ENCODE results near the gene NDUFA5.
A peak's percentile ranks its signal among the peaks of the same experiment; 100 is the strongest.

NDUFA5 gene

DNA sequence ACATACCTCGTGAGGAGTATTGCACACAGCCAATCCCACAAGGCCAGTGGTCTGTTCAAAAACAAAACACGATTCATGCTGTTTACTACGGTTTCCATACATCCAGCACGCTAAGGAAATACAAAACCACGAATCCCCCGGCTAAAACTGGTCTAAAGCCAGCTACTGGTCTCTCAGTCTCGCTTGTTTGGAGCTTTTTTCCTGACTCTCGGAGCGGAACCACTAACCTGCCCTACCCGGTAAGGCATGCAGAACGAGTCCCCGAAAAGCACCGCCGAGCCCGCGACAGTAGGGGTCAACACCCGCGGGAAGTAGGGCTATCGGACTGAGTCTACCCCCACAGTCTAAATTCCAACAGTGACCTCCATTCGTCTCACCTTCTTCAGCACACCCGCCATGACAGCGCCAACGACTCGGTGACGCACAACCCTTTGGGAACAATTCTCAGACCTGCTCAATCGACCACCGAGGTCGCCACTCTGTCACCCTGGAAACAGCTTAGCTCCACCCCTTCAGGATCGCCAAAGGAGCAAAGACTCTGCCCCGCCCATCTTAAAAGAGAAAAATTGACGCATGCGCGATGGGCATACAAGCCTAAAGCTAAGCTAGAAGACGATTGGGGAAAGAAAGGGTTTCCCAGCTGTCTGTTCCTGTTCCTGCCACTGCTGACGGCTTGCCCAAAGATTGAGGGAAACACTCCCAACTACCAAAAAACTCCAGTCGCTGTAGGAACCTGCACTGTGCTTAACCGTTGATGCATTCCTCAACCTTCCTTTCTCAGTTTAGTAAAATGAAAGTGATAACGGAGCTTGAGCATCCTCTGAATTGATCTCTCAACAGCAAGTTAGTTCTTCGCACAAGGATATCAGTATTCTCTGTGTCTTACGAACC lies at the start of gene NDUFA5:
NDUFA5 (minus strand) TSS at position 421 of the 891 bp plus-strand sequence; CDS start at position 398, 23 bp downstream.
- DNase-seq (ENCODE audit: low spot score) = peak; percentile 100

DNA sequence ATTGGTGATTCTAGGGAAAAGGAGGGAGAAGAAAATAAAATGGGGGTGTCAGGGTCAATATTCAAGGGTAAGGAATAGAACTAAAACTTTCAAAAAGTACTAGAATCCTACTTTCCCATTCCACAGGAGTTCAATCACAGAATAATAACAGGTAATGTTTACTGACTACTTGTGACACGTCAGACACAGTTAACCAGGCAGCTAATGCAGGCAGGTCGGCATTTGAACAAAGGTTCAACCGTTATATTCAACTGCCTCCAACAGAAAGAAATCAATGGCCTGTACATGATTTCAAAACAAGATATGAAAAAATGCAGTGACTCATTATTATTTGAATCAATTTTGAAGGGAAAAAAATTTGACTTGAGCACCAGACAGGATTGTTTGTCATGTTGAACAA lies 47.1 kb upstream of the NDUFA5 start:
- DNase-seq (ENCODE audit: low spot score) = no peak

- DNase-seq (ENCODE audit: low spot score) = no peak
These were observed 45.0 kb upstream of the NDUFA5 start for GRCh38 chr7:123602648-123603047.

DNA sequence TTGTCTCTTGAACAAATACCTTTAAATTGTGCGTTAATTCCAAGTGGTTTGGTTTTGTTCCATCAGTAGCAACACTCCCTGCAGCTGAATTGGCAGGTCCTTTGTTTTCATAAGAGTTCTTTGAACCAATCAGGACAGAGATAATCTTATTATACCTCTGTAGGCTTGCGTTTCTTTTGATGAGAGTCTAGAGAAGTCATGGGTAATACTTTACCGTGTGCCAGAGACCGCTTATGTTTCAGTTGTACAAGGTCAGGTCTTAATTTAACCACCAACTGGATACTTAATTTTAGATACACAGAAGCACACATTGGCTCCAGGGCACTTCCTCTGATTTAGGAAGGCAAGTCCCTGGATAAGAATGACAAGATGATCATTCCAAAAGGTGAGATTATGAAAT lies 43.9 kb upstream of the NDUFA5 start, which contains the start of gene ASB15:
ASB15 (plus strand) TSS at position 292 of the 400 bp plus-strand sequence. CDS start 12,682 bp downstream, outside the sequence.
- no peak for DNase-seq (ENCODE audit: low spot score)

GRCh38 chr7:123600876-123601275 lies 43.3 kb upstream of the NDUFA5 start:
- no peak for DNase-seq (ENCODE audit: low spot score)

- DNase-seq (ENCODE audit: low spot score) = no peak
These were observed 42.1 kb upstream of the NDUFA5 start for GRCh38 chr7:123599766-123600165.

GRCh38 chr7:123598657-123599056 lies 41.0 kb upstream of the NDUFA5 start:
- DNase-seq (ENCODE audit: low spot score) = no peak

- DNase-seq (ENCODE audit: low spot score) = no peak
These were observed 37.2 kb upstream of the NDUFA5 start for GRCh38 chr7:123594813-123595241.

DNA sequence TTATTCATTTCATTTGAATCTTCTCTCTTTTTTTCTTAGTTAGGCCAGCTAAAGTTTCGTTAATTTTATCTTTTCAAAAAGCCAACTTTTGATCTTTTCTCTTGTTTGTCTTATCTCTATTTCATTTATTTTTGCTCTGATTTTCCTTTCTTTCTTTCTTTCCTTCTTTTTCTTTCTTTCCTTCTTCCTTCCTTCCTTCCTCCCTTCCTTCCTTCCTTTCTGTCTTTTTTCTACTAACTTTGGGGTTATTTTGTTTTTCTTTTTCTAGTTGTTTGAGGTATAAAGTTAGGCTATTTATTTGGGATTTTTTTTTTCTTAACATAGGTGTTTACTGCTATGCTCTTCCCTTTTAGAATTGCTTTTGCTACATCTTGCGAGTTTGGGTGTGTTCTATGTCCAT lies 30.8 kb upstream of the NDUFA5 start:
- no peak for DNase-seq (ENCODE audit: low spot score)

DNA sequence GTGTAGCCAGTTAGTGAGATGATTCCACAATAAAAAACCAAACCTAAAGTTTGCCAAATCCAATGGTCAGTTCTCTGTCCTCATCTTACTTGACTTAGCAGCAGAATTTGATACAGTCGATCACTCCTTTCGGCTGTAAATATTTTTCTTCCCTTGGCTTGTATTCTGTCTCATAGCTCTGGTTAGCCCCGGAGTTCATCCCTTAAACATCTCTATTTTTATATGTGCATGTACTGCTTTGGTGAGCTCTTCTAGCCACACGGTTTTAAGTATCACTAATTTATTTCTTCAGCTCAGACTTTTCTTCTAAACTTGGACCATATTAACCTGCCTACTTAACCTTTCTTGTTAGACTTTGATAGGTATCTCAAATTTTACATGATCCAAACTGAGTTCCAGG lies 26.2 kb upstream of the NDUFA5 start:
- DNase-seq (ENCODE audit: low spot score) = no peak

GRCh38 chr7:123581162-123581459 lies 23.5 kb upstream of the NDUFA5 start:
- DNase-seq (ENCODE audit: low spot score) = no peak

DNA sequence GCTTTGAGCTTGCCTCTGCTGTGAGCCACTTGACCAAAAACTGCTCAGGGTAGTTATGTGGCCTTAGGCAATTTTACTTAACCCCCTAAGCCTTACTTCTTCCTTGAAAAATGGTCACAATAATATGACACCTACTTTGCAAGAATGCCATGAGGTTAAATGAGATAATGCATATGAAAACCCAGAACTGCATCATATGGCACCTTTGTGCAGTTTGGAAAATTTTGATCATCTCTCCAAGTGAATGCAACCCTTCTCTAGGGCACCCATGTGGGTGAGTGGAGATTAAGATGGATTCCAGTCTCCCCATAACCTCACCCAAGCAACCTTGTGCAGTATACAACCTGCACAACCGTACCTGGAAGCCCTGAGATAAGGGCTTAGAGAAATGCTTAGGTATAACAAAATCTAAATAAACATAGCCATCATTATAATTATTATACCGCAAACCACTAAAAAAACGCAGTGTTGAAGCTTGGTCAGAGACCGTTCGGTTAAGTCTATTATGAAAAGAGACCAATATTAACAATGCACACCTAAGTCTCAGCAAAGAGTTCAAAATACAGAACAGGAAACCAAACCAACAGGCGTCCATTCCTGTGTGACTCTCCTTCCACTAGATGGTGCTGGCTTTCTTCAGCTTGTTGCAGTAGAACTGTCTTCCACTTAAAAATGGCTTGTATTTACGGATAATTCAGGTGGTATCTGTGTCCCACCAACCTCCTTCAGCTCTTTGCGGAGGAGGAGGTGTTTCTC lies 23.0 kb upstream of the NDUFA5 start:
- no peak for DNase-seq (ENCODE audit: low spot score)

- no peak for DNase-seq (ENCODE audit: low spot score)
These were observed 21.8 kb upstream of the NDUFA5 start for GRCh38 chr7:123579416-123579815.

- no peak for DNase-seq (ENCODE audit: low spot score)
These were observed 16.4 kb upstream of the NDUFA5 start for GRCh38 chr7:123573896-123574467.

GRCh38 chr7:123573341-123573740 lies 15.7 kb upstream of the NDUFA5 start:
- no peak for DNase-seq (ENCODE audit: low spot score)

- no peak for DNase-seq (ENCODE audit: low spot score)
These were observed 14.1 kb upstream of the NDUFA5 start for GRCh38 chr7:123571684-123572083.

GRCh38 chr7:123571187-123571586 lies 13.6 kb upstream of the NDUFA5 start:
- no peak for DNase-seq (ENCODE audit: low spot score)

DNA sequence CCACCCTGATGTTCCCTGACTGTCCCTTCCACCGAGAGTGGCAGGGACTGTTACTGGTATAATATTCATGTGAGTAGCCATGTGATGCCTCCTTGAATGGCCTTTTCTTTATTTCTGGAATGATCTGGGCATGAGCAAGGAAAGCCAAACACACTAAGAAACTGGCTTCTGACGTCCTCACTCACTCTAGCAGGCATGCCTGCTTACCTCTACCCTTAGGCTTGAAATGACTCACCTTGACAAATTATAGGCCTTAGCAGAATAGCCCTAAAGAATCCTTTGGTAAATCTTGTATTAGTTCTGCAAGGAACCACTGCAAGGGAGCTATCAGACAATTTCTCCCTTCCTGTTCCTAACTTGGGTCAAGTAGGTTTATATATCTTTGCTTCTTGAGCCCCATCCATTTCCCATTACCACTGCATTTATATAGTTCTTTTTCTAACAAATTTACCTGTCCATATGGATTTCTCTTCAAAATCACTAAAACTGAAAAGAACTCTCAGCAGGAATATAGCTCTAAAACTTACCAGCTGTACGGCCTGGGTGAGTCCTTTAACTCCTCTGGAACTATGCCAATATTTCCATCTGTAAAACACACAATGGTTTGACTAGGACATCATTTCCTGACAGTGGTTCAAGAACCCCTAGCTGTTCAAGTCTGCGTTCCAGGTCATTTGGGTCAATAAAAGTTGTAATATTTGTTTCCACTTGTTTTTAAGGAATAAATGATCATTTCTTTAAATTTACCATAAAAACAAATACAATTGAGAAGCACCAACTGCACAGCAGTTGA lies 13.0 kb upstream of the NDUFA5 start:
- no peak for DNase-seq (ENCODE audit: low spot score)

DNA sequence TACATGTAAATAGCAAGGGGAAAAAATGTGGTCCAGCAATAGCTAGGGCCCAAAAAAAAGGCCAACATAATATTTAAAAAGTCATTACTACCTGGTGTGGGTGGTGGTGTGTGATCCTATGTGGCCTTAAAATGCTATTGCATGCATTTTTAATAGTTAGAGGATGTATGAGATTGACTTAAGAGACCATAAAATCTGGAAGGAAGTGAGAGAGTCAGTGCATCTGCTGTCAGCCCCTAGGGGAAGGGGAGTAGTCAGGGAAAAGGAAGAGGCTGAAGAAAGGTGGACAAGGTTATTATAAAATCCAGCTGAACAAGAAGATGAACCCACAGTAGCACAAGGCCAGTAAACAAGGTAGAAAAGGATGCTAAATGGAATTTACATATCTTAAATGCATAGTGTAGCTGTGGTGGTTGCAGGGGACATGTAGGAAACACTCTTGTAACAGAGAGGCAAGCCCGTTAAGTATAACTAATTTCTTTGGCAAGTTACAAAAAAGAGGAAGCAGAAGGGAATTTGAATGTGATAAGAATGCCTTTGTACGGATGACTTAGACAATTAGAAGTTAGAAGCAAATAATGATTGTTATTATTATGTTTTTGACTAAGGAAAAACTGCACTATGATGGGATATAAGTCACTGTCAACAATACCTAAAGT lies 11.9 kb upstream of the NDUFA5 start:
- DNase-seq (ENCODE audit: low spot score) = no peak

GRCh38 chr7:123562121-123562520 lies 4.5 kb upstream of the NDUFA5 start:
- no peak for DNase-seq (ENCODE audit: low spot score)

GRCh38 chr7:123558289-123558874 lies 764 bp upstream of the NDUFA5 start:
- DNase-seq (ENCODE audit: low spot score) = no peak

Data from hematopoietic multipotent progenitor cell treated with erythropoietin and hydrocortisone succinate and interleukin-3 and kit ligand, for 15 days (in vitro differentiated cells).